ENCODE measurements around the gene SLC39A2. TPM values are rescaled to one million over a fixed set of nuclear protein-coding genes. Genes with fewer than 3 reads are reported as not detected.

SLC39A2 gene
- total and polyA plus RNA-seq, 9 of the 15 experiments (the other 6 are each of a cell fraction or from before 2014, with no cell fraction given), result 0.06 to 0.09 TPM; not detected in 7

GRCh38 chr14:21039585-21040369, 40.7 kb downstream of the SLC39A2 start (continued):
- TF ChIP-seq ZNF740 (CRISPR knock-in tag; IDR thresholded peaks at IDR 0.05) (0 out of 2 replicates have a peak, but pooled peaks have one; percentile 34), ZNF740 (tag; IDR thresholded peaks at IDR 0.05) (peak in 1 of 2 experiments; percentile 62; a peak in 1 of 4 replicates), TOE1 (IDR thresholded peaks at IDR 0.05; ENCODE audit: borderline replicate concordance) (no peak), TOE1 (CRISPR knock-in tag; IDR thresholded peaks at IDR 0.05; ENCODE audit: borderline replicate concordance, low read depth) (no peak), MTA2 (IDR thresholded peaks at IDR 0.05; ENCODE audit: low read depth) (no peak), ZFP30 (CRISPR knock-in tag; IDR thresholded peaks at IDR 0.05; ENCODE audit: borderline replicate concordance) (no peak), RAD21 (CRISPR knock-in tag; conservative IDR thresholded peaks at IDR 0.05 in 1 of 2, IDR thresholded peaks at IDR 0.05 in 1 of 2) (peak; percentile 81 to 89), ZFP91 (CRISPR knock-in tag; IDR thresholded peaks at IDR 0.05) (no peak), MTF1 (CRISPR knock-in tag; IDR thresholded peaks at IDR 0.05; ENCODE audit: borderline replicate concordance) (no peak), ZNF699 (CRISPR knock-in tag; IDR thresholded peaks at IDR 0.05; ENCODE audit: insufficient replicate concordance) (no peak)

Measured in K562 (cell line).